HepG2 (cell line): ENCODE results near the gene IL17A.

Source experiments
- MTA1 ChIP-seq: sonication (generic); formaldehyde crosslinking; IDR thresholded peaks from 2 replicates; pipeline ENCODE4 v1.4.0; 2020; ENCODE audit warnings: missing genetic modification reagents, mild to moderate bottlenecking, borderline replicate concordance
- SP140L ChIP-seq: sonication (generic); formaldehyde crosslinking; IDR thresholded peaks from 2 replicates; pipeline ENCODE4 v1.4.0; 2020; ENCODE audit warnings: missing genetic modification reagents, borderline replicate concordance
- TSC22D2 ChIP-seq: sonication (generic); formaldehyde crosslinking; IDR thresholded peaks from 2 replicates; pipeline ENCODE4 v1.5.1; 2020; ENCODE audit warnings: missing genetic modification reagents, mild to moderate bottlenecking, borderline replicate concordance
- ZNF616 ChIP-seq: sonication (generic); formaldehyde crosslinking; IDR thresholded peaks from 2 replicates; pipeline ENCODE4 v1.5.0; 2020; ENCODE audit warnings: low read depth, mild to moderate bottlenecking, missing genetic modification reagents
- TF ChIP-seq, protein P1 (sequence below): sonication (generic); formaldehyde crosslinking; IDR thresholded peaks from 2 replicates; pipeline ENCODE4 v1.5.0; 2020; ENCODE audit warnings: mild to moderate bottlenecking, missing genetic modification reagents, moderate library complexity
- TF ChIP-seq, protein P2 (sequence below): sonication (generic); formaldehyde crosslinking; IDR thresholded peaks from 2 replicates; pipeline ENCODE4 v1.4.0; 2020; ENCODE audit warnings: missing genetic modification reagents

- TF ChIP-seq, protein P1, sequence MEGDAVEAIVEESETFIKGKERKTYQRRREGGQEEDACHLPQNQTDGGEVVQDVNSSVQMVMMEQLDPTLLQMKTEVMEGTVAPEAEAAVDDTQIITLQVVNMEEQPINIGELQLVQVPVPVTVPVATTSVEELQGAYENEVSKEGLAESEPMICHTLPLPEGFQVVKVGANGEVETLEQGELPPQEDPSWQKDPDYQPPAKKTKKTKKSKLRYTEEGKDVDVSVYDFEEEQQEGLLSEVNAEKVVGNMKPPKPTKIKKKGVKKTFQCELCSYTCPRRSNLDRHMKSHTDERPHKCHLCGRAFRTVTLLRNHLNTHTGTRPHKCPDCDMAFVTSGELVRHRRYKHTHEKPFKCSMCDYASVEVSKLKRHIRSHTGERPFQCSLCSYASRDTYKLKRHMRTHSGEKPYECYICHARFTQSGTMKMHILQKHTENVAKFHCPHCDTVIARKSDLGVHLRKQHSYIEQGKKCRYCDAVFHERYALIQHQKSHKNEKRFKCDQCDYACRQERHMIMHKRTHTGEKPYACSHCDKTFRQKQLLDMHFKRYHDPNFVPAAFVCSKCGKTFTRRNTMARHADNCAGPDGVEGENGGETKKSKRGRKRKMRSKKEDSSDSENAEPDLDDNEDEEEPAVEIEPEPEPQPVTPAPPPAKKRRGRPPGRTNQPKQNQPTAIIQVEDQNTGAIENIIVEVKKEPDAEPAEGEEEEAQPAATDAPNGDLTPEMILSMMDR (CRISPR knock-in tag): no peak
- TF ChIP-seq TSC22D2 (CRISPR knock-in tag) (no peak), SP140L (CRISPR knock-in tag) (no peak), ZNF616 (no peak), MTA1 (CRISPR knock-in tag) (no peak)
- TF ChIP-seq, protein P2, sequence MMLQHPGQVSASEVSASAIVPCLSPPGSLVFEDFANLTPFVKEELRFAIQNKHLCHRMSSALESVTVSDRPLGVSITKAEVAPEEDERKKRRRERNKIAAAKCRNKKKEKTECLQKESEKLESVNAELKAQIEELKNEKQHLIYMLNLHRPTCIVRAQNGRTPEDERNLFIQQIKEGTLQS (CRISPR knock-in tag): no peak
Measured at GRCh38 chr6:52215787-52216186, 29.6 kb downstream of the IL17A start.
